ENCODE data around the gene EYS.

DNA sequence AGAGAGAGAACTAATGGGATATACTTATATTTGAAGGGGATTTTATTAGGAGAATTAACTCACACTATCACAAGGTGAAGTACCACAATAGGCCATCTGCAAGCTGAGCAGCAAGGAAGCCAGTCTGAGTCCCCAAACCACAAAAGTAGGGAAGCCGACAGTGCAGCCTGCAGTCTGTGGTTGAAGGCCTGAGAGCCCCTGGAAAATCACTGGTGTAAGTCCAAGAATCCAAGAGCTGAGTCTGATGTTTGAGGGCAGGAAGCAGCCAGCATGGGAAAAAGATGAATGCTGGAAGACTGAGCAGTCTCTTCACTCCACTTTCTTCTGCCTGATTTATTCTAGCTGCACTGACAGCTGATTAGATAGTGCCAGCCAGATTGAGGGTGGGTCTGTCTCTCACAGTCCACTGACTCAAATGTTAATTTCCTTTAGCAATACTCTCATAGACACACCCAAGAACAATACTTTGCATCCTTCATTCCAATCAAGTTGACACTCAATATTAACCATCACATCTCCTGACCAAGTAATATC, 1247.5 kb downstream of the EYS start:
- TF ChIP-seq, protein P1, sequence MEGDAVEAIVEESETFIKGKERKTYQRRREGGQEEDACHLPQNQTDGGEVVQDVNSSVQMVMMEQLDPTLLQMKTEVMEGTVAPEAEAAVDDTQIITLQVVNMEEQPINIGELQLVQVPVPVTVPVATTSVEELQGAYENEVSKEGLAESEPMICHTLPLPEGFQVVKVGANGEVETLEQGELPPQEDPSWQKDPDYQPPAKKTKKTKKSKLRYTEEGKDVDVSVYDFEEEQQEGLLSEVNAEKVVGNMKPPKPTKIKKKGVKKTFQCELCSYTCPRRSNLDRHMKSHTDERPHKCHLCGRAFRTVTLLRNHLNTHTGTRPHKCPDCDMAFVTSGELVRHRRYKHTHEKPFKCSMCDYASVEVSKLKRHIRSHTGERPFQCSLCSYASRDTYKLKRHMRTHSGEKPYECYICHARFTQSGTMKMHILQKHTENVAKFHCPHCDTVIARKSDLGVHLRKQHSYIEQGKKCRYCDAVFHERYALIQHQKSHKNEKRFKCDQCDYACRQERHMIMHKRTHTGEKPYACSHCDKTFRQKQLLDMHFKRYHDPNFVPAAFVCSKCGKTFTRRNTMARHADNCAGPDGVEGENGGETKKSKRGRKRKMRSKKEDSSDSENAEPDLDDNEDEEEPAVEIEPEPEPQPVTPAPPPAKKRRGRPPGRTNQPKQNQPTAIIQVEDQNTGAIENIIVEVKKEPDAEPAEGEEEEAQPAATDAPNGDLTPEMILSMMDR (conservative IDR thresholded peaks at IDR 0.05; ENCODE audit: low read length): no peak
- no peak for TF ChIP-seq EZH2phosphoT487 (IDR thresholded peaks at IDR 0.05; ENCODE audit: borderline replicate concordance)

Measured in Loucy (cell line).